Muscle layer of duodenum (tissue), 2 donors: ENCODE results near the gene EPHB2.

Source experiments
- H3K27ac ChIP-seq: one replicate; pipeline ENCODE4 v1.7.0; 2013; ENCODE audit warnings: mild to moderate bottlenecking, low read length
- H3K27me3 ChIP-seq: one replicate; pipeline ENCODE4 v1.7.0; 2013; ENCODE audit warnings: low read depth, mild to moderate bottlenecking, control low read depth, low read length
- H3K36me3 ChIP-seq, 2 donors: one replicate each; pipeline ENCODE4 v1.7.0; 2013; ENCODE audit warnings: low read length in 2 of 2, control low read depth in 1 of 2, mild to moderate bottlenecking in 1 of 2; ENCODE audit not compliant: insufficient read depth in 2 of 2, control insufficient read depth in 1 of 2
- H3K4me1 ChIP-seq, 2 donors: one replicate each; pipeline ENCODE4 v1.7.0; 2013; ENCODE audit warnings: low read length in 2 of 2, mild to moderate bottlenecking in 2 of 2, control low read depth in 1 of 2, moderate library complexity in 1 of 2; ENCODE audit not compliant: insufficient read depth in 2 of 2, control insufficient read depth in 1 of 2
- H3K4me3 ChIP-seq, 2 donors: one replicate each; pipeline ENCODE4 v1.7.0; 2013; ENCODE audit warnings: low read length in 2 of 2, low read depth in 1 of 2, mild to moderate bottlenecking in 1 of 2
- H3K9me3 ChIP-seq, 2 donors: one replicate each; pipeline ENCODE4 v1.7.0; 2013; ENCODE audit warnings: low read length in 2 of 2, control low read depth in 1 of 2, mild to moderate bottlenecking in 1 of 2; ENCODE audit not compliant: control insufficient read depth in 1 of 2
- donor health status: healthy.

EPHB2 gene

GRCh38 chr1:22728751-22729399, 18.2 kb downstream of the EPHB2 start:
- no peak overlapping the region for H3K27ac ChIP-seq
- H3K36me3 ChIP-seq = no peaks in the 10 kb centered on the region
- H3K27me3 ChIP-seq = no peaks in the 10 kb centered on the region
- H3K4me3 ChIP-seq = no peak overlapping the region
- no peaks in the 10 kb centered on the region for H3K9me3 ChIP-seq
- peaks cover 0 to 4% of the 10 kb centered on the region in 2 donors for H3K4me1 ChIP-seq

GRCh38 chr1:22729400-22729773, 18.7 kb downstream of the EPHB2 start:
- Histone ChIP-seq H3K27ac (no peak overlapping the region), H3K4me1 (peaks cover 0 to 4% of the 10 kb centered on the region in 2 donors), H3K4me3 (no peak overlapping the region), H3K36me3 (no peaks in the 10 kb centered on the region), H3K9me3 (no peaks in the 10 kb centered on the region), H3K27me3 (no peaks in the 10 kb centered on the region)

DNA sequence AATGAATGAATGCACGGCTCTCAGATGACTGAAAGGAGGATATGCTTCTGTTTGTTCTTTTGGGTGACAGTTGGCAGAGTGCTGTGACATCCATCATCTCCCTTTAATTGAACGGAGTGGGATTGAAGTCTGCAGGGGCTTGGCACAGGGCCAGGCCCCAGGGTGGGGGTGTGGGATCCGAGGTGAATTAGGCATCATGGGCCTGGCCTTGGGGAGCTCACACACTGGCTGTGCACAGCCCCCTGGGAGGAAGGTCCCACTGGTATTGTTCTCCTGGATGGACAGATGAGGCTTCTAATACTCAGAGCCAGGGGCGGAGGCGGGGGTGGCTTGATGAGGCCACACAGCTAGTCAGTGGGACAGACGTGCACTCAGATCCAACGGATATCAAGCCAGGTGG, 19.3 kb downstream of the EPHB2 start:
- H3K9me3 ChIP-seq = no peaks in the 10 kb centered on the region

DNA sequence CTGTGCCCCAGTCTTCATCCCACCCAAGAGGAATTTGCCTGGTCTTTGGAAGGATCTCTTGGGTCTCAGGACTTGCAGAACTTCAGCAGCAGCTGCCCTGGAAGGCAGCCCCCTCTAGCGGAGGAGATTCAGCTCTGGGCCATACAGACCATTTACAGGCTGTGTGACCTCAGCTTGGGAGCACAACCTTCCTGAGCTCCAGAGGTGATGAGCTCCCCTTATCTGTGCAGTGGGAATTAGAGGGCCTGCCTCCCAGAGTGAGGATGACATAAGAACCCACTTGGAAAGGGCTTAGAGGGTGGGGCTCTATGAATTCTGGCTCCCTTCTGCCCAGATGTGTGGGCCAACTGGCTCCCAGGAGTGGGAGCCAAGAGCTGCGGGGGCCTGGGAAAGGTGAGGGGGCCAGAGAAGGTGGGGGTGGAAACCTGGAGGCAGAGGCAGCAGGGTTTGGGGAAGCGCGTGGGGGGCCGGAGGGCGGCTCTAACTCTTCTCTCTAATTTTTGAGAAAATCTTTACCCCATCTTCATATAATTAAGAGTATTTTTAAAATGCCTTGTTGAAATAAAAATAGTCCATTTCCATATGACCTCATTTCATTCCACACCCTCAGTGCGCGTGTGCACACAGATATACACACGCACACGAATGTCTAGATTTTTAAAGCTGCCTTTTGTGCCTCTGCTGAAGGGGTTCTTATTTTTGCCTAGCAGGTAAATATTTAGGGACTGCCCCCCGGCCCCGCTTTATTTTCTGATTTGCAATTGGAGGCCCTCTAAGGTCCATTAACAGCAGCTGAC, 21.5 kb downstream of the EPHB2 start:
- Histone ChIP-seq H3K27me3 (no peaks in the 10 kb centered on the region), H3K36me3 (no peaks in the 10 kb centered on the region), H3K27ac (no peak overlapping the region), H3K9me3 (no peaks in the 10 kb centered on the region), H3K4me3 (no peak overlapping the region), H3K4me1 (peaks cover 0 to 4% of the 10 kb centered on the region in 2 donors)

More for the DNA sequence above, 19.3 kb downstream of the EPHB2 start:
- Histone ChIP-seq H3K36me3 (no peaks in the 10 kb centered on the region), H3K27ac (no peak overlapping the region), H3K4me1 (peaks cover 0 to 4% of the 10 kb centered on the region in 2 donors), H3K4me3 (no peak overlapping the region), H3K27me3 (no peaks in the 10 kb centered on the region)

GRCh38 chr1:22733643-22734042, 23.0 kb downstream of the EPHB2 start:
- Histone ChIP-seq H3K4me1 (peaks cover 0 to 4% of the 10 kb centered on the region in 2 donors), H3K27me3 (no peaks in the 10 kb centered on the region), H3K4me3 (no peak overlapping the region), H3K9me3 (no peaks in the 10 kb centered on the region), H3K36me3 (no peaks in the 10 kb centered on the region), H3K27ac (no peak overlapping the region)

DNA sequence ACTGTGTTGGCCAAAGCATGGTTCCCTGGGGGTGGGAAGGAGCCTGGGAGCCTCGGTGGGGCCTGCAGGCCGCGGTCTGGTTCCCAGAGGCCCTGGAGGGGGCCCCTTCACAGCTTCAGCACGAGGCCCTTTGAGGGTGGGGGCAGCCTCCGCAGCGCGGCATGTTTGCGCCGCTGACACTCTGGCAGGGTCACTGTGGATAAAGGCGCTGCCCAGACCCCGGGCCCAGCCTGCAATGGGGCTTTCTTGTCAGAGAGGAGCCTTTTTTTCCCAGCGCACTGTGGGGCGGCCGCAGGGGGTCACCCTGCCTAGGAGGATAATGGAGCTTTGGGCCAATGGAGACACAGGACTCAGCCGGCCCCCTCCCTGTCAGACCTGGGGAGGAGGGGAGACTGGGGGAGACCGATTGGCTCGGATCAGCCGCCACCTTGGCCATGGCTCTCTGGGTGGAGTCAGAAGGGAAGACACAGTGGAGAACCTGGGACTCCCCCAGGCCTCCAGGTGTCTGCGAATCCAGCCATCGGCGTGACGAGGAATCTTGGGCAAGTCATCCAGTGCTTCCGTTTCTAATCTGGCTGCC, 26.0 kb downstream of the EPHB2 start:
- Histone ChIP-seq H3K27ac (no peak overlapping the region), H3K27me3 (no peaks in the 10 kb centered on the region), H3K36me3 (no peaks in the 10 kb centered on the region), H3K9me3 (no peaks in the 10 kb centered on the region), H3K4me1 (no peaks in the 10 kb centered on the region), H3K4me3 (no peak overlapping the region)

- H3K4me3 ChIP-seq = no peak overlapping the region
- no peaks in the 10 kb centered on the region for H3K4me1 ChIP-seq
- no peaks in the 10 kb centered on the region for H3K36me3 ChIP-seq
- H3K27ac ChIP-seq = no peak overlapping the region
- no peaks in the 10 kb centered on the region for H3K9me3 ChIP-seq
- no peaks in the 10 kb centered on the region for H3K27me3 ChIP-seq
Observed at GRCh38 chr1:22737374-22738068, 26.9 kb downstream of the EPHB2 start.

GRCh38 chr1:22738069-22738435, 27.4 kb downstream of the EPHB2 start:
- Histone ChIP-seq H3K4me3 (no peak overlapping the region), H3K27me3 (no peaks in the 10 kb centered on the region), H3K4me1 (no peaks in the 10 kb centered on the region), H3K9me3 (no peaks in the 10 kb centered on the region), H3K36me3 (no peaks in the 10 kb centered on the region), H3K27ac (no peak overlapping the region)

GRCh38 chr1:22738522-22738921, 27.9 kb downstream of the EPHB2 start:
- no peak overlapping the region for H3K4me3 ChIP-seq
- no peaks in the 10 kb centered on the region for H3K27me3 ChIP-seq
- no peaks in the 10 kb centered on the region for H3K36me3 ChIP-seq
- H3K9me3 ChIP-seq = no peaks in the 10 kb centered on the region
- H3K27ac ChIP-seq = no peak overlapping the region
- no peaks in the 10 kb centered on the region for H3K4me1 ChIP-seq

DNA sequence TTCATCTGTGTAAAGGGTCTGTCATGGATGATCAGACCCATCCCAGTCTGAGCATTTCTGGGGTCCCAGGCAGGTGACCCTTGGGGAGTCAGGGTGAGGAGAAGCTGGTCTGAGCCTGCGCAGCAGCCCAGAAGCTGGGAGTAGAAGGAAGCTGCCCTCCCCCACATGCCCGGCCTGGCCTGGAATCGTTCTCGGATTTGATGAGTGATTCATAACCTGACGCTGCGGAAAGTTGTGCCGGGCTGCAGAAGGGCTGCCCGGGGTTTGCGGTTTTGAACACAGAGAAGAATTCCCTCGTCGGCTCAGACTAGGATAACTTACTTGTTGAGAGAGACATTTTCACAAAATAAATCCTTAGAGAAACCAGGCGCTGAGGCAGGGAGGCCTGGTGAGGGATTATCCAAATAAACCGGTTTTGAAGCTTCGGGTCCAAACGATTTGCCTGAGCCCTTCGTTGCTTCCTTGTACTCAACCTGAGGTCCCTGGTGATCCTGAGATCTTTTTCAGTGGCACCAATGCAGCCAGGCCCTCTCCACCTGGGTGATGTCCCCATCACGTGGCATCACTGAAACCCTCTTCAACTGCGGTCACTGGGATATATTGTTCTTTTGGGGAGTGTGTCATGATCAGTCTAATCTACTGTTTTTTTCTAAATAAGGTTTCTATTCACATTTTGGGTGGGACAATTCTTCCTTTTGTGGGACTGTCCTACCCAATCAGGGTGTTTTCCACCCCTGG, 29.2 kb downstream of the EPHB2 start:
- H3K4me3 ChIP-seq = no peak overlapping the region
- no peaks in the 10 kb centered on the region for H3K27me3 ChIP-seq
- H3K27ac ChIP-seq = no peak overlapping the region
- H3K4me1 ChIP-seq = no peaks in the 10 kb centered on the region
- H3K9me3 ChIP-seq = no peaks in the 10 kb centered on the region
- H3K36me3 ChIP-seq = no peaks in the 10 kb centered on the region

GRCh38 chr1:22741118-22741517, 30.5 kb downstream of the EPHB2 start:
- H3K27ac ChIP-seq = no peak overlapping the region
- H3K9me3 ChIP-seq = no peaks in the 10 kb centered on the region
- H3K4me1 ChIP-seq = no peaks in the 10 kb centered on the region
- no peak overlapping the region for H3K4me3 ChIP-seq
- H3K36me3 ChIP-seq = no peaks in the 10 kb centered on the region
- no peaks in the 10 kb centered on the region for H3K27me3 ChIP-seq
